Fibroblast of upper back skin (primary cell): Measurements from ENCODE around the gene NDUFV2.
"Not testable (repeated sequence)": the region's sequence is repeated elsewhere in the genome, so short reads cannot be mapped to it uniquely, and the experiment has no call there.

Source experiments
- DNase-seq: peaks from one replicate; pipeline ENCODE4 v3.0.0-alpha.2; 2013

The NDUFV2 gene

GRCh38 chr18:9092665-9093064, 9.8 kb upstream of the NDUFV2 start:
- no peak for DNase-seq

- DNase-seq, result not testable (repeated sequence)
These were observed 9.4 kb upstream of the NDUFV2 start for GRCh38 chr18:9093109-9093508.

- peak; percentile 58 for DNase-seq
These were observed 7.9 kb upstream of the NDUFV2 start for GRCh38 chr18:9094307-9095226.

DNA sequence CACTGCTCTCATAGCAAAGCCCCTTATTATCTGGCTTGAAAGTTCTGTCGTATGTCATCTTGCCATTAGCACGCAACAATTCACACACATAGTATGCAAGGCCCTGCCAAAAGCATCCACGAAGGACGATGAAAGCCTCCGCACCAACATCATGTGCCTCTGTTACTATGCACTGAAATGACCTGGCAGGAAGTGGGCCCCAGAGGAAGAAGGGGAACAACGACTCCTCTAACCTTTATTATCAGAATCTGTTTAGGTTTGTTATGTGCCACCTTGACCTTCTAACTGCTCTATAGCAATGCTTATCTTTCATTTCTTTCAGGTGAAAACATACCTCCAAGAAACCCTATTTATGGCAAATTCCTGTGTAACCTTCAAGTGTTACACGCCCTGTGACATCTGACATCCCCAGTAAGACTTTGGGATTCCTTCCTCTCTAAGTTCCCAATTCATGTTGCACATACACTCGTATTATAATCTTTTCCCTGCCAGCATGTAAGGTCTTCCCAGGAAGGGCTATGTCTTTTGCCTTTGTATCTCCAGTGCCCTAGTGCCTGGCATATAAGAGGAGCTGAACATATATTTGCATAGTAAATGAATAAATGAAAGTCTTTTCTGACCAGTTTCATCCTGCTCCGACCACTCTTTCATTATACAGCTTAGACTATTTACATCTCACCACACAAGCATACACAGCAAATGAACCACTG, 7.0 kb upstream of the NDUFV2 start:
- no peak for DNase-seq

GRCh38 chr18:9096007-9096371, 6.5 kb upstream of the NDUFV2 start:
- no peak for DNase-seq

DNA sequence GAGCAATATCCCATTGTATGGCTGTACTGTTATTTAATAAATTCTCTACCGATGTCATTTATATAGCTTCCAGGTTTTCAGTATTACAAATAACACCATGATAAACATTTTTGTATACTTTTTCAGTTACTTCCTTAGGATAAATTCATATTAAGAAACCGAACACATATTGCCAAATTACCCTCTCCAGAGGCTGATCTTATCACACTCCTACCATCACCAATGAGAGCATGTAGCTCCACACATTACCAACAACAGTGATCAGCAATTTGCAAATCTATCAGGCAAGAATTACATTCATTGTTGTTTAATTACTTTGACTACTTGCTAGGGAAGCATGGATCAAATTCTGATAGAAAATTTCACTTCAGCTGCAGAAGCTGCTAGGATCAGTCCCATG, 5.8 kb upstream of the NDUFV2 start:
- no peak for DNase-seq

DNA sequence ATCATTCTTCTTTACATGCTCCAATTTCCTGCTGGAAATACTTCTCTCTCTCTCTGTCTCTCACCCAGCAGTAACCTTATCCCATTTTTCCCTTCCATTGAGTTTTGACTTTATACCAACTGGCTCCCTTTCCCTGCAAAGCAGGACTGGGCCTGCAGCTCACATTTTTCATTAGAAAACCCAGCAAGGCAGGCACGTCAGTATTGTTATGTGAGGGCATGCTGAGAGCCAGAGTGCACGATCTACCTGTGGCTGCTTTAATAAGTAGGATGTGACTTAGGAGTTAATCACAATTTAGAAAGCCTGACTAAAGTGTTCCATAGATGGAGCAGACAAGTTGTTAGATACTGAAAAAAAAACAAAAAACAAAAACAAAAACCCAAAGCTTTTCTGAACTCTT, 5.2 kb upstream of the NDUFV2 start:
- DNase-seq, result no peak

GRCh38 chr18:9100796-9101195, 1.7 kb upstream of the NDUFV2 start:
- no peak for DNase-seq

DNA sequence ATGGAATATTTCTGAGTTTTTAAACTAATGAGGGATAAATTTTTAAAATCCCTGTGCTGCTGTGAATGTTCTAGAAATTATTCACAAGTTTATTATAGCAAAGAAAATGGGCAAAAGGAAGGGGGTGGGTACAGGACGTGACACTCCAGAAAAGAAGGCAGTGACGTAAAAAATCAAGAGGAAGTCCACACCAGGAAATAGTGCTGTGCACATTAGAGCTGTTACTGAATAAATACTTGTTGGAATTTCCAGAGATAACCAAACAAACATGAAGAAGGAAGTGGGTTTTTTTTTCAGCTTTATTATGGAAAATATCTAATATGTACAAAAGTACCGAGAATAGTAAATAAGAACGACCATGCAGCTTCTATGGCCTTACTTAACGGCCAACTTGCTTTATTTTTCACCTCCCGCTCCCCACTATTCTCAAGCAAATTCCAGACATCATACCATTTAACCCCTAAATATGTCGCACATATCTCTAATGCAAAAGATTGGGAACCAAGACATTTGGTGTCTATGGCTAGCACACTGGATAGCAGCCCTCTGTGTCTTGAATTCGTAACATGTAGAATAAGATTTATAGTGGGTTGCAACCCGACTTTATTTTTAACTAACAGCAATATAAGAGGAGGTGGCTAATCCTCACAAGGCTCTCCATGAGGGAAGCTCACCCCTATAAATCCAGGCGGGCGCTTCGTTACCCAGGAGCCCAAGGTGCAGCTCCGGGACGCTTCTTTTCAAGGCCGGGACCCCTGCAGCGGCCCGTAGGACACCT, 580 bp upstream of the NDUFV2 start:
- peak; percentile 65 for DNase-seq

GRCh38 chr18:9103376-9103873, 926 bp downstream of the NDUFV2 start:
- peak; percentile 35 for DNase-seq

DNA sequence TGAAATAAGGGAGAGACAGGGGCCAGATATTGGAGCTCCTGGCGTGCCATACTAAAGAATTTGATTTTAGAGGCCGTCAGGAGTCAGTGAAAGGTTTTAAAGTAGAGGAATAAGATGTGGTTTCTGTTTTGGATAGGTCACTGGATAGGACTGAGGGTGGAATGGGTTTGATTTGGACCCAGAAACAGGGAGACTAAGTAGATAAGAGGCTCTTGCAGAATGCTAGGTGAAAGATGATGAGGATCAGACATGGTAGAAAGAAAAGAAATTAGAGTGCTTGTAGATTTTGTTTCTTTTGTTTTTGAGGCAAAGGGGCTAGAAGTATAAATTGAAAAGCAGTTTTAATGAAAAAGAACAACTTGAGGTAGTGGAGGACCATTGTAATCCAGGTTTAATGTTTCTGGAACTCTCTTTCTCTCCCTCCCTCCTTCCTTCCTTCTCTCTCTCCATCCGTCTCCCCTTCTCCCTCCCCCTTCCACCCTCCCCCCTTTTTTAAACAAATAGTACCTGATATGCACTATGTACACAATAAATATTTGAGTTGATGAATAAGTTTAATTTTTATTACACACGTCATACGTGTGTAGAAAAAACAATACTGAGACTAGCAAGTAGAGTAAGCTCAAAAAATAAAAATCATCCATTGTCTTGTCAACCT, 1.9 kb downstream of the NDUFV2 start:
- DNase-seq, result no peak

- DNase-seq, result no peak
These were observed 2.9 kb downstream of the NDUFV2 start for GRCh38 chr18:9105420-9105819.

- no peak for DNase-seq
These were observed 3.6 kb downstream of the NDUFV2 start for GRCh38 chr18:9106094-9106493.

DNA sequence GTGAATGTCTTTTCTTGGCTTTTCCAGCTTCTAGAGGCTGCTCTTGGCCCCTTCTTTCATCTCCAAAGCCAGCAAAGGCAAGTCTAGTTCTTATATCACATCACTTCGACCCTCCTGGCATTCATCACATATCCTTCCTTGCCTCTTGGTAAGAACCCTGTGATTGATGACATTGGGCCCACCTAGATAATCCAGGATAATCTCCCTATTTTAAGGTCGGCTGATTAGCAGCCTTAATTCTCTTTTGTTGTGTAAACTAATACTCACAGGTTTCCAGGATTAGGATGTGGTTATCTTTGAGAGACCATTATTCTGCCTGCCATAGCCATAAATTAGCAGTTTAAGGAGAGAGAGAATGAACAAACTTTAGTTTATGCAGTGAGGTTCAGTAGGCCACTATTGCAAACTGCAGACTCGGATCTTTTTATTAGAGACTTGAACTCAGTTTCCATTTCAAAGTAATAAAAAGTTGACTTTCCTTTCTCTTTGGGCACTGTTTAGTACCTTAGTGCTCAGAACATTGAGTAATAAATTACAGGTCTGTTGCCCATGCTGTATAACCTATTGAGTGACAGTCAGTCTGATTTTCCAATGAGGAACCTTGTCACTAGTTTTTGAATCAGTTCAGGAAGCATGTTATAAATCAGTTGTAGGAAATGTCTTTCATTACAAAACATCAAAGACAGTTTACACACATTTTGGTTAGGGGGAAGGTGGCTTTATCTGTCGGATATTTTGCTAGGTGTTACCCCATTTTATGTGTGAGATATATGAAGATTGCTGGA, 4.5 kb downstream of the NDUFV2 start:
- DNase-seq, result no peak

DNA sequence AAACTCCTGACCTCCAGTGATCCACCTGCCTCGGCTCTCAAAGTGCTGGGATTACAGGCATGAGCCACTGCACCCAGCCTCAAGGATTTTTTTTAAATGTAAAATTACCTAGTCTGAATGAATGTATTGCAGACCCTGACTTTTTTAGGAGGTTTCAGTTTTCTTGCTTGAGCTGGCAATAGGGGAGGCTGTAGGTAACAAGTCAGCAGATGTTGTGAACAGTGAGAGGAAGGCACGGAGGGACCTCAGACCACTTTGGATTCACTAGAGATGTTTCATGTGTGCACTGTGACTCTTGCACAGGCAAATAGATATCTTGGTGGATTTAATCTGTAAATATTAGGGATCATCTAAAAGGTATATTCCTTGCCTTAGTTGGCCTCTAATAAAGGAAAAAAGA, 6.4 kb downstream of the NDUFV2 start:
- no peak for DNase-seq

- peak; percentile 61 for DNase-seq
These were observed 7.0 kb downstream of the NDUFV2 start for GRCh38 chr18:9109523-9109922.

GRCh38 chr18:9113468-9114149, 11.1 kb downstream of the NDUFV2 start:
- no peak for DNase-seq

DNA sequence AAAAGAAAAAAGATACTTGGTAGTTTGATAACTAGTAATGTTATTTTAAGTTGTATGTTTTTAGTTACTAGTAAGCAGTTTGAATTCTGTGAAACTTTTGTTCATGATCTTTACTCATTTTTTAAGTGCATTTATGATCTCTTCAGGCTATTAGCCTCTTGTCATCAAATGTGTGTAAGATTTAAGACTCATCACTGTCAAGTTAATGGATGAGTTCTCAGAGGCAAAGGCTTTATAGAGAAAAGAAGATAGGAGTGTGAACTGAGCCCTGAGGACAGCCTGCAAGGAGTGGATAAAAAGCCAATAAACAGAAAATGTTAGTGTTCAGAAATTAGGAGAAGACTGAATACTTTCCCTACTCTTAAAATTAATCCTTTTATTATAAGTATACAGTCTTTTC, 13.5 kb downstream of the NDUFV2 start:
- DNase-seq, result no peak

GRCh38 chr18:9117980-9118841, 15.7 kb downstream of the NDUFV2 start:
- no peak for DNase-seq

- DNase-seq, result no peak
These were observed 18.3 kb downstream of the NDUFV2 start for GRCh38 chr18:9120796-9121195.
